Gastrocnemius medialis (tissue), 4 donors: ENCODE measurements around the gene KLC1. TPM values are rescaled to one million over a fixed set of nuclear protein-coding genes. Genes with fewer than 3 reads are reported as not detected.

Experiments used
- ATAC-seq, 2 donors: fragments of 150-250 bp; one replicate each; pipeline ENCODE4 v1.9.1; 2016
- DNase-seq, 2 donors: peaks; one replicate each; pipeline ENCODE4 v3.0.0-alpha.2; 2019
- H3K27ac ChIP-seq, 4 donors: fragments of 200-600 bp; sonication (generic); 1 replicate in 1 of 4; 2 replicates in 3 of 4; pipeline ENCODE4 v1.5.1; 2016 to 2018; ENCODE audit warnings: mild to moderate bottlenecking in 2 of 4, moderate library complexity in 1 of 4
- H3K27me3 ChIP-seq, 3 donors: fragments of 200-600 bp; sonication (generic) in 2 of 3; 1 replicate in 1 of 3; 2 replicates in 2 of 3; pipeline versions ENCODE4 v1.5.1 to v1.6.0; 2016 to 2019; ENCODE audit warnings: mild to moderate bottlenecking in 1 of 3, moderate library complexity in 1 of 3
- H3K36me3 ChIP-seq, 2 donors: fragments of 200-600 bp; sonication (generic) in 1 of 2; one replicate each; pipeline ENCODE4 v1.5.1; 2017 to 2018
- H3K4me1 ChIP-seq, 2 donors: fragments of 200-600 bp; sonication (generic) in 1 of 2; one replicate each; pipeline ENCODE4 v1.5.1; 2016 to 2017; ENCODE audit warnings: mild to moderate bottlenecking in 2 of 2
- H3K4me3 ChIP-seq, 4 donors: fragments of 200-600 bp; sonication (generic) in 3 of 4; 1 replicate in 1 of 4; 2 replicates in 3 of 4; pipeline ENCODE4 v1.5.1; 2016 to 2019; ENCODE audit warnings: mild to moderate bottlenecking in 2 of 4
- H3K9me3 ChIP-seq, 3 donors: fragments of 200-600 bp; sonication (generic) in 2 of 3; 1 replicate in 1 of 3; 2 replicates in 2 of 3; pipeline ENCODE4 v1.5.1; 2016 to 2019
- POLR2A ChIP-seq, 2 donors: fragments of 450-650 bp; IDR thresholded peaks; one replicate each; pipeline ENCODE4 v1.6.1; 2017; ENCODE audit warnings: antibody characterized with exemption in 2 of 2, mild to moderate bottlenecking in 2 of 2, moderate library complexity in 2 of 2
- in situ Hi-C, 4 donors: fragments of 200-750 bp; cut with MboI; loops; one replicate each; pipeline versions ENCODE4 v1.15.0 to v1.8.0; 2017; ENCODE audit warnings: low sequenced_read_pairs in 4 of 4
- intact Hi-C: fragments of 100-400 bp; cut with DNase I; formaldehyde crosslinking; loops from one replicate; pipeline ENCODE4 v1.15.1; 2023; ENCODE audit warnings: low total_unique reads
- total RNA-seq, 4 donors: library from RNA; depleted of rRNA; stranded (reverse); fragments of >200 nt; gene quantifications; one replicate each; pipeline versions ENCODE4 v1.1.0 to v1.2.3, GENCODE V29; 2016
- TF ChIP-seq, protein P1 (sequence below), 5 experiments: fragments of 450-650 bp in 3 of 5; fragments of 200-600 bp in 2 of 5; sonication (generic) in 2 of 5; IDR thresholded peaks in 4 of 5; conservative IDR thresholded peaks in 1 of 5; 1 replicate in 4 of 5; 2 replicates in 1 of 5; pipeline ENCODE4 v1.5.1; 2016 to 2019; ENCODE audit warnings: antibody characterized with exemption in 5 of 5, mild to moderate bottlenecking in 3 of 5, moderate library complexity in 3 of 5

The KLC1 gene
- total RNA-seq, 4 donors from 2014 or later = 217 to 398 (median 309) TPM

DNA sequence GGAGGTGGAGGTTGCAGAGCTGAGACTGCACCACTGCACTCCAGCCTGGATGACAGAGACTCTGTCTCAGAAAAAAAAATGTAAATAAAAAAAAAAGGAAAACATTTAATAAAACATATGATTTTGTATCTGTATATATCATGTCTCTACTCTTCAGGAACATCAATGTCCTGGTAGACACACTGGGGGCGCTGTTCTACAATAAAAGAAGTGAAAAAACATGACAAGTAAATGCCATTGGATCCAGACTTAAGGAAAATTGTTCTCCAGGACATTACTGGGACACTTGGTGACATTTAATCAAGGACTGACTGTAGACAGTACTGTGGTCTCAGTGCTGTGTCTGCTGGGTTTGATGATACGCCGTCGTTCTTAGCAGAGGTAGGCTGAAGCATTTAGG, 15.5 kb upstream of the KLC1 start:
- peaks cover 0 to 2% of the 10 kb centered on the region in 2 donors for H3K4me1 ChIP-seq
- no peak for ATAC-seq
- no peak overlapping the region for H3K4me3 ChIP-seq
- H3K9me3 ChIP-seq = no peaks in the 10 kb centered on the region
- no peaks in the 10 kb centered on the region for H3K27me3 ChIP-seq
- no peak for DNase-seq
- in situ Hi-C loops = no loop called here
- no peaks in the 10 kb centered on the region for H3K36me3 ChIP-seq
- H3K27ac ChIP-seq = no peak overlapping the region
- intact Hi-C loops = no loop called here
- TF ChIP-seq, protein P1, sequence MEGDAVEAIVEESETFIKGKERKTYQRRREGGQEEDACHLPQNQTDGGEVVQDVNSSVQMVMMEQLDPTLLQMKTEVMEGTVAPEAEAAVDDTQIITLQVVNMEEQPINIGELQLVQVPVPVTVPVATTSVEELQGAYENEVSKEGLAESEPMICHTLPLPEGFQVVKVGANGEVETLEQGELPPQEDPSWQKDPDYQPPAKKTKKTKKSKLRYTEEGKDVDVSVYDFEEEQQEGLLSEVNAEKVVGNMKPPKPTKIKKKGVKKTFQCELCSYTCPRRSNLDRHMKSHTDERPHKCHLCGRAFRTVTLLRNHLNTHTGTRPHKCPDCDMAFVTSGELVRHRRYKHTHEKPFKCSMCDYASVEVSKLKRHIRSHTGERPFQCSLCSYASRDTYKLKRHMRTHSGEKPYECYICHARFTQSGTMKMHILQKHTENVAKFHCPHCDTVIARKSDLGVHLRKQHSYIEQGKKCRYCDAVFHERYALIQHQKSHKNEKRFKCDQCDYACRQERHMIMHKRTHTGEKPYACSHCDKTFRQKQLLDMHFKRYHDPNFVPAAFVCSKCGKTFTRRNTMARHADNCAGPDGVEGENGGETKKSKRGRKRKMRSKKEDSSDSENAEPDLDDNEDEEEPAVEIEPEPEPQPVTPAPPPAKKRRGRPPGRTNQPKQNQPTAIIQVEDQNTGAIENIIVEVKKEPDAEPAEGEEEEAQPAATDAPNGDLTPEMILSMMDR (IDR thresholded peaks at IDR 0.05 in 4 of 5, conservative IDR thresholded peaks at IDR 0.05 in 1 of 5) = no peak
- TF ChIP-seq POLR2A (IDR thresholded peaks at IDR 0.05) = no peak

DNA sequence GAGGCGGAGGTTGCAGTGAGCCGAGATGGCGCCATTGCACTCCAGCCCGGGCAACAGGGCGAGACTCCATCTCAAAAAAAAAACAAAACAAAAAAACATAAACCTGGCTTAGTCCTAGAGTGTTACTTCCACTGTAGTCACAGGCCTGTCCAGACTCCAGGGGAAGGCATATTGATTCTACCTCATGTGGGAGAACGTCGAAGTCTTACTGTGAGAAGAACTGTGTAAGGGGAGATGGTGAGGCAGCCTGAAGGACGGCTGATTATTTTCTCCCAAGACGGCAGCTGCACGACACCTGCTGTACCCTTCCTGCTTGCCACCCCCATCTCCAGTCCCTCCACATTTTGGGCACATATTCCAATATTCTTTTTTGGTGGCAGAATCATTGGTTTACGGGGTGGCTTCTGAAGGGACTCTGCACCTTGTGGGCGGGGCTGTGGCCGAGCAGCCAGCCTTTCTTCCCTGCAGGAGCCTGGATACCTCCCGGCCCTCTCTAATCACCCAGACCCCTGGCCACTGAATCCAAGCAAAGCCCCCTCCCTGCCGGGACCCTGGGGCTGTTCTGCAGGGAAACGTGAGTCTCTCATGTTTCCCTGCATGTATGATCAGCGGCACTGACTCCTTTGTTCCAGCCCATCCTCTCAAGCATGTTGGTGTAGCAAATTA, 12.2 kb upstream of the KLC1 start:
- in situ Hi-C loops = no loop called here
- no peaks in the 10 kb centered on the region for H3K36me3 ChIP-seq
- H3K4me1 ChIP-seq = no peaks in the 10 kb centered on the region
- no peak overlapping the region for H3K27ac ChIP-seq
- TF ChIP-seq, protein P1 (IDR thresholded peaks at IDR 0.05 in 4 of 5, conservative IDR thresholded peaks at IDR 0.05 in 1 of 5) = no peak
- no peak for TF ChIP-seq POLR2A (IDR thresholded peaks at IDR 0.05)
- H3K4me3 ChIP-seq = no peak overlapping the region
- no peaks in the 10 kb centered on the region for H3K27me3 ChIP-seq
- intact Hi-C loops = no loop called here
- DNase-seq (no peak), ATAC-seq (no peak)
- no peaks in the 10 kb centered on the region for H3K9me3 ChIP-seq

DNA sequence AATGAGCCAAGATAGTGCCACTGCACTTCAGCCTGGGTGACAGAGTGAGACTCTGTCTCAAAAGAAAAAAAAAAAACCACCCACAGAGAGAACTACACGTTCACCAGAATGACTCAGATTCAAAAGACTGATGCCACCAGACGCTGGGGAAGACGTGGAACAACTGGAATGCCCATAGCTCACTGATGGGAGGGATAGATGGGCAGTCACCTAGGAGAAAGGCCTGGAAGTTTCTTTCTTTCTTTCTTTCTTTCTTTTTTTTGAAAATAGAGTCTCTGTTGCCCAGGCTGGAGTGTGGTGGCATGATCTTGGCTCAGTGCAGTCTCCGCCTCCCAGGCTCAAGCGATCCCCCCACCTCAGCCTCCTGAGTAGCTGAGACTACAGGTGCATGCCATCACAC, 10.0 kb upstream of the KLC1 start:
- intact Hi-C loops (no loop called here), in situ Hi-C loops (no loop called here)
- H3K36me3 ChIP-seq = no peaks in the 10 kb centered on the region
- ATAC-seq (no peak), DNase-seq (no peak)
- no peak overlapping the region for H3K4me3 ChIP-seq
- TF ChIP-seq, protein P1 (IDR thresholded peaks at IDR 0.05 in 4 of 5, conservative IDR thresholded peaks at IDR 0.05 in 1 of 5) = no peak
- TF ChIP-seq POLR2A (IDR thresholded peaks at IDR 0.05) = no peak
- H3K27ac ChIP-seq = no peak overlapping the region
- H3K9me3 ChIP-seq = no peaks in the 10 kb centered on the region
- no peaks in the 10 kb centered on the region for H3K27me3 ChIP-seq
- peaks cover 5 to 8% of the 10 kb centered on the region in 2 donors for H3K4me1 ChIP-seq

DNA sequence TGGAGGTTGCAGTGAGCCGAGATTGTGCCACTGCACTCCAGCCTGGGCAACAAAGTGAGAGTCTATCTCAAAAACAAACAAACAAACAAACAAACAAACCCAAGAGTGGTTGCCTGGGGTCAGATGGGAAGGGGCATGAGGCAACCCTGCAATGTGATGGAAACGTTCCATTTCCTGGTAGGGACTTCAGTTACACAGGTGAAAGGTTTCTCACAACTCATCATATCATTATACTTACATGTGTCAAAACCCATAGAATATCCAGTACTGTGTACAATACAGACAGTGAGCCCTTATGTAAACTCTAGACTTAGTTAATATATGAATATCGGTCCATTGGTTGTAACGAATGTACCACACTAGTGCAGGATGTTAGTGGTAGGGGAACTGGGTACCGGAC, 7.2 kb upstream of the KLC1 start:
- TF ChIP-seq, protein P1 (IDR thresholded peaks at IDR 0.05 in 4 of 5, conservative IDR thresholded peaks at IDR 0.05 in 1 of 5) = no peak
- no peak for TF ChIP-seq POLR2A (IDR thresholded peaks at IDR 0.05)
- no peaks in the 10 kb centered on the region for H3K36me3 ChIP-seq
- no peak for DNase-seq
- intact Hi-C loops (no loop called here), in situ Hi-C loops (no loop called here)
- no peaks in the 10 kb centered on the region for H3K9me3 ChIP-seq
- H3K27me3 ChIP-seq = no peaks in the 10 kb centered on the region
- ATAC-seq = no peak
- H3K4me1 ChIP-seq = peaks cover 10 to 19% of the 10 kb centered on the region in 2 donors
- H3K27ac ChIP-seq = no peak overlapping the region
- no peak overlapping the region for H3K4me3 ChIP-seq

DNA sequence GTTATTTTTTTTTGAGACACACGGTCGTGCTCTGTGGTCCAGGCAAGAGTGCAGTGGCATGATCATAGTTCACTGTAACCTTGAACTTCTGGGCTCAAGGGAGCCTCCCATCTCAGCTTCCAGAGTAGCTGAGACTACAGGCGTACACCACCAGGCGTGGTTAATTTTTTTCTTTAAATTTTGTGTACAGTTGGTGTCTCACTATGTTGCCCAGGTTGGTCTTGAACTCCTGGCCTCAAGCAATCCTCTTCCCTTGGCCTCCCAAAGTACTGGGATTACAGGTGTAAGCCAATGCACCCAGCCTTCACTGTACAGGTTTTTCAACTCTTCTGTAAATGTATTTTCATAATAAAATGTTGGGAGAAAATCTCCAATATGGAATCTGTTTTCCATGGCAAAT, 5.7 kb upstream of the KLC1 start:
- no peak for ATAC-seq
- intact Hi-C loops = no loop called here
- H3K4me1 ChIP-seq = peaks cover 17 to 27% of the 10 kb centered on the region in 2 donors

More for the DNA sequence above, 5.7 kb upstream of the KLC1 start:
- no peaks in the 10 kb centered on the region for H3K9me3 ChIP-seq
- TF ChIP-seq, protein P1 (IDR thresholded peaks at IDR 0.05 in 4 of 5, conservative IDR thresholded peaks at IDR 0.05 in 1 of 5) = no peak
- TF ChIP-seq POLR2A (IDR thresholded peaks at IDR 0.05) = no peak
- no peak overlapping the region for H3K27ac ChIP-seq
- DNase-seq = no peak
- in situ Hi-C loops = no loop called here
- H3K4me3 ChIP-seq = no peak overlapping the region
- H3K27me3 ChIP-seq = no peaks in the 10 kb centered on the region
- H3K36me3 ChIP-seq = no peaks in the 10 kb centered on the region
